HepG2 (cell line): ENCODE measurements around the gene FGFR2. TPM values are rescaled to one million over a fixed set of nuclear protein-coding genes. Genes with fewer than 3 reads are reported as not detected.

Source experiments
- ATAC-seq: fragments of 200-7000 bp; cut with Tn5 transposase; 3 replicates; pipeline ENCODE4 v1.9.1; 2020; ENCODE audit warnings: mild to moderate bottlenecking, moderate library complexity
- BruUV-seq: library from RNA; stranded (reverse); fragments of 400-500 nt; replicated peaks from 2 replicates; lab custom pipeline; 2021; lab: Mats Ljungman, UMichigan
- CTCF ChIA-PET: fragments of 300-600 bp; formaldehyde crosslinking; extraction: SDS; loops from one replicate; lab custom pipeline; 2021; ENCODE audit warnings: low total read pairs, inconsistent platforms, low intra/inter-chr PET ratio; lab: Yijun Ruan, JAX
- POLR2A ChIA-PET: fragments of 350-600 bp; sonication (Branson Sonifier 250); formaldehyde crosslinking; loops from one replicate; lab custom pipeline; 2020; ENCODE audit warnings: antibody characterized with exemption, inconsistent platforms; lab: Yijun Ruan, JAX
- DNase-seq: peaks from one replicate; pipeline ENCODE4 v3.0.0-alpha.2; 2015; ENCODE audit warnings: low spot score
- FAIRE-seq: peaks from 3 replicates; lab custom pipeline; 2011; peaks lifted over from hg19 to GRCh38; lab: Jason Lieb, UNC
- H2AFZ ChIP-seq: one replicate; pipeline ENCODE4 v1.6.1; 2011; ENCODE audit warnings: low read length, inconsistent platforms
- H3K27ac ChIP-seq: fragments of 300-600 bp; 3 replicates; pipeline ENCODE4 v1.8.0; 2011; ENCODE audit warnings: mixed run types, mild to moderate bottlenecking, mixed read lengths, low read length, inconsistent platforms; ENCODE audit not compliant: insufficient read depth; ENCODE audit errors: extremely low read length
- H3K27me3 ChIP-seq, 2 experiments: fragments of 200-600 bp in 1 of 2; 2 replicates in 1 of 2; 3 replicates in 1 of 2; pipeline versions ENCODE4 v1.6.0 to v1.8.0; 2011; ENCODE audit warnings: low read length in 2 of 2, mild to moderate bottlenecking in 2 of 2, moderate library complexity in 2 of 2, inconsistent platforms in 1 of 2; ENCODE audit not compliant: insufficient read depth in 2 of 2, control insufficient read depth in 1 of 2
- H3K36me3 ChIP-seq, 2 experiments: fragments of 200-600 bp in 1 of 2; replicated peaks in 1 of 2; 2 replicates in 1 of 2; 3 replicates in 1 of 2; pipeline versions ENCODE4 v1.5.1 to v1.8.0; 2011; ENCODE audit warnings: low read length in 2 of 2, inconsistent platforms in 1 of 2; ENCODE audit not compliant: insufficient read depth in 2 of 2, control insufficient read depth in 1 of 2
- H3K4me1 ChIP-seq: 2 replicates; pipeline ENCODE4 v1.5.1; 2012; ENCODE audit warnings: low read length, inconsistent platforms; ENCODE audit not compliant: insufficient read depth
- H3K4me2 ChIP-seq: 2 replicates; pipeline ENCODE4 v1.6.0; 2011; ENCODE audit warnings: low read depth, low read length, inconsistent platforms
- H3K4me3 ChIP-seq, 3 experiments: fragments of 200-600 bp in 1 of 3; sonication (generic), shearing (Covaris generic) in 1 of 3; replicated peaks in 1 of 3; 2 replicates each; pipeline ENCODE4 v1.5.1; 2011 to 2016; ENCODE audit warnings: low read length in 3 of 3, inconsistent platforms in 2 of 3, low read depth in 2 of 3, mild to moderate bottlenecking in 2 of 3, control low read depth in 1 of 3, mixed read lengths in 1 of 3; ENCODE audit not compliant: insufficient read depth in 1 of 3
- H3K79me2 ChIP-seq: one replicate; pipeline ENCODE4 v1.6.1; 2011; ENCODE audit warnings: low read length, inconsistent platforms; ENCODE audit not compliant: insufficient read depth
- H3K9ac ChIP-seq: 2 replicates; pipeline ENCODE4 v1.6.0; 2011; ENCODE audit warnings: mild to moderate bottlenecking, low read depth, low read length, inconsistent platforms; ENCODE audit not compliant: insufficient read depth
- H3K9me3 ChIP-seq: 2 replicates; pipeline ENCODE4 v1.5.1; 2012; ENCODE audit warnings: mild to moderate bottlenecking, low read length
- H4K20me1 ChIP-seq: 2 replicates; pipeline ENCODE4 v1.6.0; 2011; ENCODE audit warnings: inconsistent platforms, mild to moderate bottlenecking, low read length, moderate library complexity; ENCODE audit not compliant: insufficient read depth
- ATF7 ChIP-seq, 2 experiments: fragments of 450-650 bp in 1 of 2; sonication (generic) in 1 of 2; formaldehyde crosslinking in 1 of 2; IDR thresholded peaks; 2 replicates each; pipeline versions ENCODE4 v1.4.0 to v1.6.1; 2016 to 2020; ENCODE audit warnings: antibody characterized with exemption in 1 of 2, mild to moderate bottlenecking in 1 of 2, missing genetic modification reagents in 1 of 2
- JUND ChIP-seq: sonication (generic); formaldehyde crosslinking; IDR thresholded peaks from 2 replicates; pipeline ENCODE4 v1.8.0; 2022; ENCODE audit warnings: mild to moderate bottlenecking, missing genetic modification reagents
- KDM4B ChIP-seq: sonication (generic); formaldehyde crosslinking; IDR thresholded peaks from 2 replicates; pipeline ENCODE4 v1.4.0; 2020; ENCODE audit warnings: missing genetic modification reagents
- KDM6A ChIP-seq: IDR thresholded peaks from 2 replicates; pipeline ENCODE4 v1.6.1; 2016; ENCODE audit warnings: low read depth
- NFE2L2 ChIP-seq: fragments of 150-350 bp; IDR thresholded peaks from 2 replicates; pipeline ENCODE4 v1.6.1; 2014; ENCODE audit warnings: low read length
- SNRNP70 ChIP-seq: fragments of 200-400 bp; formaldehyde crosslinking; IDR thresholded peaks from 2 replicates; pipeline ENCODE4 v1.6.1; 2017; ENCODE audit warnings: mild to moderate bottlenecking, low read depth, low read length, moderate library complexity
- TRAFD1 ChIP-seq: sonication (generic); formaldehyde crosslinking; IDR thresholded peaks from 2 replicates; pipeline ENCODE4 v1.5.1; 2020; ENCODE audit warnings: missing genetic modification reagents, mild to moderate bottlenecking, borderline replicate concordance
- ZNF281 ChIP-seq: sonication (generic); formaldehyde crosslinking; IDR thresholded peaks from 2 replicates; pipeline ENCODE4 v1.4.0; 2020; ENCODE audit warnings: missing genetic modification reagents, borderline replicate concordance
- ZNF331 ChIP-seq: sonication (generic); formaldehyde crosslinking; IDR thresholded peaks from 2 replicates; pipeline ENCODE4 v1.4.0; 2020; ENCODE audit warnings: missing genetic modification reagents
- WGBS: methylation state at CpG from one replicate; pipeline ENCODE4 v1.1.6; 2017; ENCODE audit warnings: low lambda C conversion rate; 5-methylcytosine and 5-hydroxymethylcytosine counted together
- in situ Hi-C: cut with HindIII; loops from 2 replicates; pipeline ENCODE4 v1.10.0; 2017; ENCODE audit warnings: low pct_unique_long_range_greater_than_20kb; ENCODE audit not compliant: extremely low pct_ligation_motif_present
- intact Hi-C: fragments of 100-400 bp; cut with micrococcal nuclease; formaldehyde crosslinking; loops from one replicate; pipeline ENCODE4 v1.10.0; 2022; ENCODE audit not compliant: unreplicated experiment
- polyA plus RNA-seq, 8 experiments: library from polyadenylated mRNA; depleted of rRNA in 3 of 8; stranded (reverse) in 7 of 8; unstranded in 1 of 8; fragments of >200 nt; fragmentation: Illumina TruSeq in 4 of 8; extraction: Trizol in 4 of 8; gene quantifications; 2 replicates each; pipeline versions ENCODE4 v1.2.1 to v1.2.3, GENCODE V29; 2011 to 2016; ENCODE audit warnings: low read depth in 4 of 8, missing spikeins in 1 of 8, mixed read lengths in 1 of 8; ENCODE audit not compliant: insufficient read depth in 1 of 8
- total RNA-seq, 5 experiments: library from RNA; depleted of rRNA; stranded (reverse); fragments of >200 nt; fragmentation: Illumina TruSeq; extraction: Trizol; gene quantifications; 2 replicates each; pipeline ENCODE4 v1.2.3, GENCODE V29; 2016; ENCODE audit warnings: low read depth in 1 of 5

The FGFR2 gene
- total and polyA plus RNA-seq, 2 of the 13 experiments (the other 11 are each of a cell fraction or from before 2014, with no cell fraction given) = 1.6 to 2.6 TPM

- no peak for TF ChIP-seq KDM4B (CRISPR knock-in tag)
- no peak for TF ChIP-seq NFE2L2
These were observed 26.7 kb upstream of the FGFR2 start (continued) for GRCh38 chr10:121624836-121625486.

GRCh38 chr10:121618906-121619305 is 20.7 kb upstream of the FGFR2 start:
- Histone ChIP-seq H3K27me3 (peaks cover 0 to 3% of the 10 kb centered on the region in 2 experiments; a peak in 2 of 5 replicates), H3K4me1 (no peaks in the 10 kb centered on the region), H3K4me3 (no peak overlapping the region), H3K9ac (no peak overlapping the region), H3K9me3 (peaks cover 12% of the 10 kb centered on the region), H2AFZ (no peak overlapping the region), H3K27ac (no peak overlapping the region), H3K4me2 (no peak overlapping the region), H3K79me2 (no peaks in the 10 kb centered on the region), H4K20me1 (no peaks in the 10 kb centered on the region), H3K36me3 (no peaks in the 10 kb centered on the region)
- ATAC-seq (no peak), FAIRE-seq (no peak), DNase-seq (no peak)
- CTCF ChIA-PET = no interaction called here
- 0% methylated on average over 2 of the region's 2 CpGs for WGBS
- TF ChIP-seq JUND = no peak
- peak; percentile 32; the same call in 1 of the 2 replicates for TF ChIP-seq ATF7 (IDR thresholded peaks at IDR 0.05)
- TF ChIP-seq ATF7 (CRISPR knock-in tag; IDR thresholded peaks at IDR 0.05) = no peak
- peak; percentile 99 for TF ChIP-seq ZNF331 (CRISPR knock-in tag)
- in situ Hi-C loops (no loop called here), intact Hi-C loops (no loop called here)
- POLR2A ChIA-PET = no interaction called here
- BruUV-seq = no TSS peak

GRCh38 chr10:121617176-121617575 is 18.9 kb upstream of the FGFR2 start:
- POLR2A ChIA-PET = no interaction called here
- TF ChIP-seq SNRNP70 (no peak), ZNF281 (CRISPR knock-in tag) (no peak), TRAFD1 (CRISPR knock-in tag) (no peak), KDM6A (CRISPR knock-in tag) (no peak)
- Histone ChIP-seq H3K4me1 (no peaks in the 10 kb centered on the region), H4K20me1 (no peaks in the 10 kb centered on the region), H3K9me3 (peaks cover 12% of the 10 kb centered on the region), H3K4me3 (no peak overlapping the region), H2AFZ (no peak overlapping the region), H3K79me2 (no peaks in the 10 kb centered on the region), H3K27ac (no peak overlapping the region), H3K27me3 (peaks cover 0 to 3% of the 10 kb centered on the region in 2 experiments; a peak in 1 of 5 replicates), H3K9ac (no peak overlapping the region), H3K4me2 (no peak overlapping the region), H3K36me3 (no peaks in the 10 kb centered on the region)
- DNase-seq (no peak), FAIRE-seq (no peak), ATAC-seq (no peak)
- 64% methylated on average over 4 of the region's 7 CpGs for WGBS
- in situ Hi-C loops (no loop called here), intact Hi-C loops (no loop called here)
- CTCF ChIA-PET = no interaction called here
- BruUV-seq = no TSS peak
